HEK293T (cell line): ENCODE results near the gene DNAH1.

ENCODE experiments used
- CTCF ChIA-PET: fragments of 350-600 bp; formaldehyde crosslinking; extraction: SDS; loops from one replicate; lab custom pipeline; 2021; ENCODE audit warnings: antibody characterized with exemption, inconsistent platforms; lab: Yijun Ruan, JAX
- POLR2A ChIA-PET: fragments of 350-600 bp; formaldehyde crosslinking; extraction: SDS; loops from one replicate; lab custom pipeline; 2020; ENCODE audit warnings: antibody characterized with exemption, inconsistent platforms; lab: Yijun Ruan, JAX
- DNase-seq: peaks from one replicate; pipeline ENCODE4 v3.0.0; 2012; ENCODE audit warnings: mixed read lengths; ENCODE audit errors: extremely low spot score
- ARNT ChIP-seq: fragments of 450-650 bp; IDR thresholded peaks from 2 replicates; pipeline ENCODE4 v1.6.1; 2017; ENCODE audit warnings: mild to moderate bottlenecking
- BHLHE40 ChIP-seq: fragments of 450-650 bp; IDR thresholded peaks from 2 replicates; pipeline ENCODE4 v1.6.1; 2016; ENCODE audit warnings: mild to moderate bottlenecking, moderate library complexity, borderline replicate concordance
- CTBP1 ChIP-seq: fragments of 450-650 bp; IDR thresholded peaks from 2 replicates; pipeline ENCODE4 v1.6.1; 2016; ENCODE audit warnings: borderline replicate concordance
- ELF4 ChIP-seq: fragments of 450-650 bp; IDR thresholded peaks from 2 replicates; pipeline ENCODE4 v1.6.1; 2017; ENCODE audit warnings: antibody characterized with exemption
- FOXA1 ChIP-seq: fragments of 450-650 bp; IDR thresholded peaks from 2 replicates; pipeline ENCODE4 v1.6.1; 2016; ENCODE audit warnings: mild to moderate bottlenecking
- FOXK2 ChIP-seq: fragments of 450-650 bp; IDR thresholded peaks from 2 replicates; pipeline ENCODE4 v1.6.1; 2016; ENCODE audit warnings: mild to moderate bottlenecking
- FOXM1 ChIP-seq: fragments of 450-650 bp; IDR thresholded peaks from 2 replicates; pipeline ENCODE4 v1.6.1; 2017; ENCODE audit warnings: mild to moderate bottlenecking, borderline replicate concordance
- HDGF ChIP-seq: fragments of 450-650 bp; IDR thresholded peaks from 2 replicates; pipeline ENCODE4 v1.6.1; 2017; ENCODE audit warnings: antibody characterized with exemption, borderline replicate concordance
- L3MBTL2 ChIP-seq: fragments of 450-650 bp; conservative IDR thresholded peaks from 2 replicates; pipeline ENCODE4 v1.6.1; 2016; ENCODE audit warnings: mild to moderate bottlenecking
- LEF1 ChIP-seq: fragments of 450-650 bp; IDR thresholded peaks from 2 replicates; pipeline ENCODE4 v1.6.1; 2017; ENCODE audit warnings: mild to moderate bottlenecking, borderline replicate concordance
- NFRKB ChIP-seq: fragments of 450-650 bp; IDR thresholded peaks from 2 replicates; pipeline ENCODE4 v1.6.1; 2016; ENCODE audit warnings: mild to moderate bottlenecking, moderate library complexity
- PKNOX1 ChIP-seq: fragments of 450-650 bp; IDR thresholded peaks from 2 replicates; pipeline ENCODE4 v1.6.1; 2016
- SP1 ChIP-seq: fragments of 450-650 bp; IDR thresholded peaks from 2 replicates; pipeline ENCODE4 v1.6.1; 2017
- SUZ12 ChIP-seq: fragments of 450-650 bp; IDR thresholded peaks from 2 replicates; pipeline ENCODE4 v1.6.1; 2016; ENCODE audit warnings: mild to moderate bottlenecking
- TARDBP ChIP-seq: fragments of 450-650 bp; IDR thresholded peaks from 2 replicates; pipeline ENCODE4 v1.6.1; 2016
- ZNF384 ChIP-seq: fragments of 450-650 bp; IDR thresholded peaks from 2 replicates; pipeline ENCODE4 v1.6.1; 2016

Gene DNAH1

GRCh38 chr3:52357151-52358080 is 41.3 kb downstream of the DNAH1 start:
- DNase-seq, result no peak
- ChIA-PET CTCF (no interaction called here), POLR2A (no interaction called here)
- no peak for TF ChIP-seq FOXM1

GRCh38 chr3:52358362-52358940 is 42.3 kb downstream of the DNAH1 start:
- no peak for DNase-seq
- ChIA-PET CTCF (no interaction called here), POLR2A (no interaction called here)
- TF ChIP-seq CTBP1 (no peak), FOXK2 (no peak), SP1 (no peak), NFRKB (no peak), ARNT (no peak), SUZ12 (no peak), ZNF384 (no peak), TARDBP (no peak), FOXM1 (no peak), HDGF (no peak), BHLHE40 (no peak), FOXA1 (no peak), ELF4 (no peak), LEF1 (no peak), PKNOX1 (no peak), L3MBTL2 (no peak)

GRCh38 chr3:52359116-52359855 is 43.2 kb downstream of the DNAH1 start:
- no peak for DNase-seq
- ChIA-PET POLR2A (no interaction called here), CTCF (no interaction called here)
- TF ChIP-seq ARNT (no peak), FOXK2 (no peak), SUZ12 (no peak), CTBP1 (no peak), FOXM1 (no peak), PKNOX1 (no peak), LEF1 (no peak), BHLHE40 (no peak), ELF4 (no peak), TARDBP (no peak), ZNF384 (no peak), HDGF (no peak), SP1 (no peak)

- POLR2A ChIA-PET, result no interaction called here
- no peak for DNase-seq
- TF ChIP-seq FOXM1 (no peak), L3MBTL2 (no peak), ELF4 (no peak), FOXK2 (no peak)
- CTCF ChIA-PET, result no interaction called here
Measured at GRCh38 chr3:52361011-52361410, 44.9 kb downstream of the DNAH1 start.

GRCh38 chr3:52361454-52361853 is 45.3 kb downstream of the DNAH1 start:
- CTCF ChIA-PET, result no interaction called here
- no peak for DNase-seq
- POLR2A ChIA-PET, result no interaction called here
- TF ChIP-seq ARNT, result no peak
- no peak for TF ChIP-seq LEF1
- no peak for TF ChIP-seq BHLHE40
- TF ChIP-seq SUZ12, result no peak
- no peak for TF ChIP-seq TARDBP
- TF ChIP-seq FOXK2, result no peak
- TF ChIP-seq SP1, result no peak
- TF ChIP-seq FOXM1, result no peak
- no peak for TF ChIP-seq PKNOX1
- TF ChIP-seq FOXA1, result no peak
- TF ChIP-seq CTBP1, result no peak
- TF ChIP-seq ELF4, result no peak

GRCh38 chr3:52361898-52362297 is 45.8 kb downstream of the DNAH1 start:
- DNase-seq, result no peak
- POLR2A ChIA-PET, result no interaction called here
- TF ChIP-seq CTBP1 (no peak), FOXK2 (no peak), TARDBP (no peak), ELF4 (no peak), ZNF384 (no peak), L3MBTL2 (no peak), LEF1 (no peak)
- CTCF ChIA-PET, result no interaction called here
